Mesendoderm (in vitro differentiated cells): Measurements from ENCODE around the gene SYTL3.
"Not testable (repeated sequence)": the region's sequence is repeated elsewhere in the genome, so short reads cannot be mapped to it uniquely, and the experiment has no call there.

Experiments used
- DNase-seq: peaks from one replicate; pipeline ENCODE4 v3.0.0; 2013
- H2AK5ac ChIP-seq: 2 replicates; pipeline ENCODE4 v1.6.1; 2013; ENCODE audit warnings: low read length, inconsistent platforms
- H2BK120ac ChIP-seq: 2 replicates; pipeline ENCODE4 v1.6.1; 2013; ENCODE audit warnings: low read depth, mild to moderate bottlenecking, low read length, moderate library complexity, mixed read lengths
- H2BK15ac ChIP-seq: replicated peaks from 2 replicates; pipeline ENCODE4 v1.6.1; 2013; ENCODE audit warnings: low read depth, mild to moderate bottlenecking, moderate library complexity
- H2BK5ac ChIP-seq: 2 replicates; pipeline ENCODE4 v1.6.1; 2013; ENCODE audit warnings: low read length, inconsistent platforms
- H3K18ac ChIP-seq: 2 replicates; pipeline ENCODE4 v1.6.1; 2013; ENCODE audit warnings: mild to moderate bottlenecking, low read length, mixed read lengths
- H3K23ac ChIP-seq: one replicate; pipeline ENCODE4 v1.6.1; 2013; ENCODE audit warnings: low read length
- H3K27ac ChIP-seq: 2 replicates; pipeline ENCODE4 v1.5.1; 2013; ENCODE audit warnings: low read depth, mild to moderate bottlenecking, inconsistent platforms, low read length, moderate library complexity
- H3K27me3 ChIP-seq: 2 replicates; pipeline ENCODE4 v1.6.1; 2013; ENCODE audit warnings: low read length, control low read depth, mild to moderate bottlenecking, inconsistent platforms; ENCODE audit not compliant: insufficient read depth, poor library complexity
- H3K36me3 ChIP-seq: 2 replicates; pipeline ENCODE4 v1.6.1; 2013; ENCODE audit warnings: low read length, inconsistent platforms; ENCODE audit not compliant: control insufficient read depth, insufficient read depth
- H3K4ac ChIP-seq: one replicate; pipeline ENCODE4 v1.6.1; 2013; ENCODE audit warnings: low read depth, mild to moderate bottlenecking, low read length, moderate library complexity
- H3K4me1 ChIP-seq: 2 replicates; pipeline ENCODE4 v1.6.1; 2013; ENCODE audit warnings: low read depth, low read length, inconsistent platforms; ENCODE audit not compliant: control insufficient read depth
- H3K4me2 ChIP-seq: 2 replicates; pipeline ENCODE4 v1.6.1; 2013; ENCODE audit warnings: low read length
- H3K4me3 ChIP-seq: 2 replicates; pipeline ENCODE4 v1.5.1; 2013; ENCODE audit warnings: mild to moderate bottlenecking, low read length
- H3K56ac ChIP-seq: one replicate; pipeline ENCODE4 v1.6.1; 2013; ENCODE audit warnings: low read length
- H3K79me1 ChIP-seq: 2 replicates; pipeline ENCODE4 v1.6.1; 2013; ENCODE audit warnings: low read length, inconsistent platforms
- H3K79me2 ChIP-seq: 2 replicates; pipeline ENCODE4 v1.6.1; 2013; ENCODE audit warnings: mild to moderate bottlenecking, low read length; ENCODE audit not compliant: control insufficient read depth, insufficient read depth
- H3K9ac ChIP-seq: 2 replicates; pipeline ENCODE4 v1.6.1; 2013; ENCODE audit warnings: low read length, inconsistent platforms
- H4K5ac ChIP-seq: one replicate; pipeline ENCODE4 v1.6.1; 2013; ENCODE audit warnings: low read length
- H4K8ac ChIP-seq: one replicate; pipeline ENCODE4 v1.6.1; 2013; ENCODE audit warnings: low read depth, mild to moderate bottlenecking, control low read depth, low read length, moderate library complexity
- WGBS: extraction: QIAGEN DNeasy Blood & Tissue Kit; methylation state at CpG from one replicate; pipeline ENCODE4 v1.1.7; 2013; ENCODE audit warnings: low lambda C conversion rate, missing lambda C conversion rate; ENCODE audit not compliant: insufficient coverage; ENCODE audit errors: extremely low coverage; 5-methylcytosine and 5-hydroxymethylcytosine counted together

SYTL3 gene

GRCh38 chr6:158792505-158792904 lies 142.7 kb downstream of the SYTL3 start:
- not testable (repeated sequence) for H2BK5ac ChIP-seq, H3K27me3 ChIP-seq, DNase-seq, H3K23ac ChIP-seq, H3K36me3 ChIP-seq, H3K56ac ChIP-seq, H2BK120ac ChIP-seq, H3K4ac ChIP-seq, H3K4me3 ChIP-seq, H3K27ac ChIP-seq, H2AK5ac ChIP-seq, H4K8ac ChIP-seq, H2BK15ac ChIP-seq, H4K5ac ChIP-seq, H3K4me2 ChIP-seq, H3K18ac ChIP-seq, H3K9ac ChIP-seq, H3K4me1 ChIP-seq
- H3K79me1 ChIP-seq, result peaks cover 21% of the 10 kb centered on the region
- no CpG with 5 or more reads among the region's 10 CpGs for WGBS
- H3K79me2 ChIP-seq, result peaks cover 75% of the 10 kb centered on the region

- no peak overlapping the region for H4K5ac ChIP-seq
- peaks cover 2% of the 10 kb centered on the region for H3K36me3 ChIP-seq
- no peak overlapping the region for H3K4ac ChIP-seq
- peaks cover 80% of the 10 kb centered on the region for H3K79me2 ChIP-seq
- H2BK5ac ChIP-seq, result no peak overlapping the region
- H3K56ac ChIP-seq, result no peak overlapping the region
- H3K27me3 ChIP-seq, result no peaks in the 10 kb centered on the region
- DNase-seq, result peak; percentile 85
- H3K4me1 ChIP-seq, result peaks cover 2% of the 10 kb centered on the region
- H2BK120ac ChIP-seq, result no peak overlapping the region
- no peak overlapping the region for H2AK5ac ChIP-seq
- H4K8ac ChIP-seq, result no peak overlapping the region
- no peak overlapping the region for H3K4me2 ChIP-seq
- no peak overlapping the region for H3K4me3 ChIP-seq
- no peak overlapping the region for H3K27ac ChIP-seq
- peaks cover 19% of the 10 kb centered on the region for H3K79me1 ChIP-seq
- no peak overlapping the region for H3K9ac ChIP-seq
- no peak overlapping the region for H3K23ac ChIP-seq
- no CpG with 5 or more reads among the region's 1 CpG for WGBS
- H3K18ac ChIP-seq, result no peak overlapping the region
- no peak overlapping the region for H2BK15ac ChIP-seq
These were observed 143.6 kb downstream of the SYTL3 start for GRCh38 chr6:158793432-158793831.

- H3K4me1 ChIP-seq, result peaks cover 2% of the 10 kb centered on the region
- no CpG with 5 or more reads among the region's 5 CpGs for WGBS
- H3K4ac ChIP-seq, result no peak overlapping the region
These were observed 145.7 kb downstream of the SYTL3 start for GRCh38 chr6:158795516-158795915.

GRCh38 chr6:158796353-158796752 lies 146.5 kb downstream of the SYTL3 start:
- H3K56ac ChIP-seq, result no peak overlapping the region

More at GRCh38 chr6:158795516-158795915, 145.7 kb downstream of the SYTL3 start:
- no peak overlapping the region for H3K9ac ChIP-seq
- H3K23ac ChIP-seq, result no peak overlapping the region
- H2BK5ac ChIP-seq, result no peak overlapping the region
- no peak overlapping the region for H3K4me3 ChIP-seq
- no peak overlapping the region for H2AK5ac ChIP-seq
- H4K5ac ChIP-seq, result no peak overlapping the region
- no peak overlapping the region for H4K8ac ChIP-seq
- no peaks in the 10 kb centered on the region for H3K27me3 ChIP-seq
- H3K56ac ChIP-seq, result no peak overlapping the region
- no peaks in the 10 kb centered on the region for H3K36me3 ChIP-seq
- DNase-seq, result no peak
- no peak overlapping the region for H2BK15ac ChIP-seq
- H3K79me2 ChIP-seq, result peaks cover 88% of the 10 kb centered on the region
- H3K18ac ChIP-seq, result no peak overlapping the region
- no peak overlapping the region for H3K27ac ChIP-seq
- H3K79me1 ChIP-seq, result peaks cover 14% of the 10 kb centered on the region
- no peak overlapping the region for H2BK120ac ChIP-seq
- H3K4me2 ChIP-seq, result no peak overlapping the region

GRCh38 chr6:158797331-158798310 lies 147.8 kb downstream of the SYTL3 start:
- H3K79me1 ChIP-seq, result peaks cover 18% of the 10 kb centered on the region
- no peak overlapping the region for H2BK120ac ChIP-seq
- H4K5ac ChIP-seq, result no peak overlapping the region
- H3K23ac ChIP-seq, result no peak overlapping the region
- H3K4ac ChIP-seq, result no peak overlapping the region
- no peak overlapping the region for H3K27ac ChIP-seq
- peaks cover 89% of the 10 kb centered on the region for H3K79me2 ChIP-seq
- no peak overlapping the region for H3K18ac ChIP-seq
- no CpG with 5 or more reads among the region's 3 CpGs for WGBS
- H3K36me3 ChIP-seq, result no peaks in the 10 kb centered on the region
- no peak overlapping the region for H2AK5ac ChIP-seq
- H3K27me3 ChIP-seq, result no peaks in the 10 kb centered on the region
- H3K4me2 ChIP-seq, result no peak overlapping the region
- no peak overlapping the region for H2BK15ac ChIP-seq
- no peak overlapping the region for H4K8ac ChIP-seq
- H3K56ac ChIP-seq, result no peak overlapping the region
- H3K9ac ChIP-seq, result no peak overlapping the region
- no peak overlapping the region for H3K4me3 ChIP-seq
- H3K4me1 ChIP-seq, result peaks cover 2% of the 10 kb centered on the region
- H2BK5ac ChIP-seq, result no peak overlapping the region
- no peak for DNase-seq

More at GRCh38 chr6:158796353-158796752, 146.5 kb downstream of the SYTL3 start:
- Histone ChIP-seq H3K79me1 (peaks cover 14% of the 10 kb centered on the region), H4K8ac (no peak overlapping the region), H3K27ac (no peak overlapping the region), H3K27me3 (no peaks in the 10 kb centered on the region), H2BK120ac (no peak overlapping the region), H3K79me2 (peaks cover 89% of the 10 kb centered on the region), H3K4me2 (no peak overlapping the region), H3K23ac (no peak overlapping the region), H3K4me3 (no peak overlapping the region), H2AK5ac (no peak overlapping the region), H3K18ac (no peak overlapping the region), H3K4me1 (peaks cover 2% of the 10 kb centered on the region), H3K9ac (no peak overlapping the region), H4K5ac (no peak overlapping the region), H2BK15ac (no peak overlapping the region), H2BK5ac (no peak overlapping the region), H3K4ac (no peak overlapping the region), H3K36me3 (no peaks in the 10 kb centered on the region)
- no peak for DNase-seq
- no CpG with 5 or more reads among the region's 3 CpGs for WGBS
